ENCODE results near the gene NAXE.

The NAXE gene

DNA sequence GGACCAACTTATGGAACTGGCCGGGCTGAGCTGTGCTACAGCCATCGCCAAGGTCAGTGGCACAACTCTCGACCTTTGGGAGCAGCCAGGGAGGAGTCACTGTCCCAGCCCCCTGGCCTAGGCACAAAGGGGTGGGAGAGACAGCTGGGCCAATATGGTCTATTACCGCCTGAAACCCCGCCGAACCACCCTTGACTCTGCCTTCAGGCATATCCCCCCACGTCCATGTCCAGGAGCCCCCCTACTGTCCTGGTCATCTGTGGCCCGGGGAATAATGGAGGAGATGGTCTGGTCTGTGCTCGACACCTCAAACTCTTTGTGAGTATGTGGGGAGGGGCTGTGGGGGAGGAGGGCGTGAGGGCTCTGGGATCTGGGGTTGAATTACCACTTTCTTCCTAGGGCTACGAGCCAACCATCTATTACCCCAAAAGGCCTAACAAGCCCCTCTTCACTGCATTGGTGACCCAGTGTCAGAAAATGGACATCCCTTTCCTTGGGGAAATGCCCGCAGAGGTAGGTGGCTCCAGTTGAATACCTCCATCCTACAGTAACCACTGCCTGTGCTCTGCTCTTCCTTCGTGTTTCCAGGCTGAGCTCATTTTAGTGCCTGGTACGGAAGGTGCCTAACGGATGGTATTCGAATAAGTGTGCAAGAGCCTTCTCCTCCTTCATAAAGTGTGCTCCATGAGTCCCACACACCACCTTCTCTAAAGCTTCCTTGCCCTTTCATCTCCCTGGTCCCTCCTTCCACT, 758 bp downstream of the NAXE start:
- 60 to 62% methylated on average over 16 of the region's 16 CpGs for WGBS, 2 experiments
- Histone ChIP-seq H3K27ac (ENCODE audit: insufficient read depth, low read depth, low read length, poor library complexity, severe bottlenecking) (no peak overlapping the region), H3K9me3 (ENCODE audit: control insufficient read depth, low read length) (no peaks in the 10 kb centered on the region), H3K36me3 (ENCODE audit: control insufficient read depth, insufficient read depth, low read length) (peaks cover 36% of the 10 kb centered on the region), H3K27me3 (ENCODE audit: control insufficient read depth, insufficient read depth, low read length, poor library complexity, severe bottlenecking) (no peaks in the 10 kb centered on the region), H3K4me3 (ENCODE audit: insufficient read depth, low read depth, low read length) (peak overlapping the region; percentile 90), H3K4me1 (ENCODE audit: control insufficient read depth, insufficient read depth, low read length) (peaks cover 4% of the 10 kb centered on the region)

GRCh38 chr1:156592910-156593660, 1.5 kb downstream of the NAXE start:
- WGBS, 2 experiments = 93 to 94% methylated on average over 8 of the region's 8 CpGs
- Histone ChIP-seq H3K27ac (ENCODE audit: insufficient read depth, low read depth, low read length, poor library complexity, severe bottlenecking) (no peak overlapping the region), H3K36me3 (ENCODE audit: control insufficient read depth, insufficient read depth, low read length) (peaks cover 42% of the 10 kb centered on the region), H3K9me3 (ENCODE audit: control insufficient read depth, low read length) (no peaks in the 10 kb centered on the region), H3K4me3 (ENCODE audit: insufficient read depth, low read depth, low read length) (no peak overlapping the region), H3K4me1 (ENCODE audit: control insufficient read depth, insufficient read depth, low read length) (peaks cover 4% of the 10 kb centered on the region), H3K27me3 (ENCODE audit: control insufficient read depth, insufficient read depth, low read length, poor library complexity, severe bottlenecking) (no peaks in the 10 kb centered on the region)

- H3K9me3 ChIP-seq (ENCODE audit: control insufficient read depth, low read length) = no peaks in the 10 kb centered on the region
- H3K27me3 ChIP-seq (ENCODE audit: control insufficient read depth, insufficient read depth, low read length, poor library complexity, severe bottlenecking) = no peaks in the 10 kb centered on the region
- no peak overlapping the region for H3K4me3 ChIP-seq (ENCODE audit: insufficient read depth, low read depth, low read length)
- no peak overlapping the region for H3K27ac ChIP-seq (ENCODE audit: insufficient read depth, low read depth, low read length, poor library complexity, severe bottlenecking)
- WGBS, 2 experiments = 94% methylated on average over 8 of the region's 8 CpGs
- peaks cover 4% of the 10 kb centered on the region for H3K4me1 ChIP-seq (ENCODE audit: control insufficient read depth, insufficient read depth, low read length)
- H3K36me3 ChIP-seq (ENCODE audit: control insufficient read depth, insufficient read depth, low read length) = peaks cover 42% of the 10 kb centered on the region
Observed at GRCh38 chr1:156593661-156593989, 2.0 kb downstream of the NAXE start.

DNA sequence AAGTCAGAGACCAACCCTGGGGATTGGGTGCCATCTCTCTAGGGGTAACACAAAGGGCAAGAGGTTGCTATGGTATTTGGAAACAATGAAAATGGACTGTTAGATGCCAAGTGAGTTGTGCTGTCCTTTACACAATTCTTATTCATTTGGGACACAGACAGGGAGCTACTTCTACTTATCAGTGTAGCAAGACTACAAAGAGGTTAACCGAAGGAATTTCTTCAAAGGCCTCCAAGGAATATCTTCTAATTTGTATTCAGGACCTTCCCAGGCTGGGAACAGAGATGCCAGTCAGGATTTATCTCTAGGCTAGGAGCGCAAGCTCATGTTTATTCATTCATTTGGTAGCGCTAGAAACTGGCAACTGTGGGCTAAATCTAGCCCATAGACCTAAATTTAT, 2.6 kb downstream of the NAXE start:
- H3K4me1 ChIP-seq (ENCODE audit: control insufficient read depth, insufficient read depth, low read length) = peaks cover 4% of the 10 kb centered on the region
- peaks cover 42% of the 10 kb centered on the region for H3K36me3 ChIP-seq (ENCODE audit: control insufficient read depth, insufficient read depth, low read length)
- H3K27me3 ChIP-seq (ENCODE audit: control insufficient read depth, insufficient read depth, low read length, poor library complexity, severe bottlenecking) = no peaks in the 10 kb centered on the region
- H3K27ac ChIP-seq (ENCODE audit: insufficient read depth, low read depth, low read length, poor library complexity, severe bottlenecking) = no peak overlapping the region
- H3K9me3 ChIP-seq (ENCODE audit: control insufficient read depth, low read length) = no peaks in the 10 kb centered on the region
- H3K4me3 ChIP-seq (ENCODE audit: insufficient read depth, low read depth, low read length) = no peak overlapping the region
- 90 to 92% methylated on average over 3 of the region's 3 CpGs for WGBS, 2 experiments

DNA sequence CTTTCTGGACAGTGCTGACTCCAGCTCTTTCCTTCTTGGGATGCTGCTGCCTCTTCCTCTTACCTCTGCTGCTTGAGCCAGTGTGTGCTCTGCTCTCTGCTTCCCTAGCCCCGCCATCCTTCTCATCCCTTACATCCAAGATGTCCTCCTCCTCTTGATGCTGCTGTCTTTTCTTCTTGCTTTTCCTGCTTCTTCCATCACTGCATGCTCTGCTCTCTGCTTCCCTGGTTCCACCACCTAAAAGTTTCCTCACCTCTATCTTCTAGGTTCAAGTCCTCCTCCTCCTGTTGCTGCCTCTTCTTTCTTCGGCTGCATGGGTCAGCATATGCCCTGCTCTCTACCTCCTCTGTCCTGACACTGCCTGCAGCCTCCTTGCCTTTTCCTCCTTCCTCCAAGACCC, 3.4 kb downstream of the NAXE start:
- H3K9me3 ChIP-seq (ENCODE audit: control insufficient read depth, low read length) = no peaks in the 10 kb centered on the region
- peaks cover 42% of the 10 kb centered on the region for H3K36me3 ChIP-seq (ENCODE audit: control insufficient read depth, insufficient read depth, low read length)
- H3K27me3 ChIP-seq (ENCODE audit: control insufficient read depth, insufficient read depth, low read length, poor library complexity, severe bottlenecking) = no peaks in the 10 kb centered on the region
- no peak overlapping the region for H3K4me3 ChIP-seq (ENCODE audit: insufficient read depth, low read depth, low read length)
- H3K4me1 ChIP-seq (ENCODE audit: control insufficient read depth, insufficient read depth, low read length) = peaks cover 4% of the 10 kb centered on the region
- no peak overlapping the region for H3K27ac ChIP-seq (ENCODE audit: insufficient read depth, low read depth, low read length, poor library complexity, severe bottlenecking)
- WGBS, 2 experiments = 96 to 97% methylated on average over 2 of the region's 2 CpGs

DNA sequence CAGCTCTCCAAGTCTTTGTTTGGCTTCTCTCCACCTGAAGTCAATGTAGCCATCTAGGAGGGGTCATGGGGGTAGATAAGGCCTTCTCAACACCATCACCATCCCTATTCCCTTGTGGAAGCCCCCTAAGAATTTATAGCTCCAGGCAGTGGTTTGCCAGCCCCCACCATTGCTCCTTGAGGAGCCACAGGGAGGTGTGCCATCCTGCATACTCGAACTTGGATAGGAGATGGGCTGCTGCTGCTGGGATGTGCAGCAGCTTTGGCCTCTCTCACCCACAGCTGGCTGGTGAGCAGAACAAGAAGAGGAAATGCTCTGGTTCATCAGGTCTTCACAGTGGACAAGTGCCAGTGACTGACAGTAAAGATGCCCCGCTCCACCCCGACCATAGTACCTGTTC, 4.8 kb downstream of the NAXE start:
- Histone ChIP-seq H3K4me1 (ENCODE audit: control insufficient read depth, insufficient read depth, low read length) (peaks cover 8% of the 10 kb centered on the region), H3K4me3 (ENCODE audit: insufficient read depth, low read depth, low read length) (no peak overlapping the region), H3K27ac (ENCODE audit: insufficient read depth, low read depth, low read length, poor library complexity, severe bottlenecking) (no peak overlapping the region), H3K36me3 (ENCODE audit: control insufficient read depth, insufficient read depth, low read length) (peaks cover 42% of the 10 kb centered on the region), H3K9me3 (ENCODE audit: control insufficient read depth, low read length) (no peaks in the 10 kb centered on the region), H3K27me3 (ENCODE audit: control insufficient read depth, insufficient read depth, low read length, poor library complexity, severe bottlenecking) (no peaks in the 10 kb centered on the region)
- WGBS, 2 experiments = 88 to 94% methylated on average over 1 to 3 of the region's 3 CpGs

- WGBS, 2 experiments = 94 to 95% methylated on average over 5 of the region's 5 CpGs
- Histone ChIP-seq H3K4me3 (ENCODE audit: insufficient read depth, low read depth, low read length) (no peak overlapping the region), H3K4me1 (ENCODE audit: control insufficient read depth, insufficient read depth, low read length) (peaks cover 4% of the 10 kb centered on the region), H3K9me3 (ENCODE audit: control insufficient read depth, low read length) (no peaks in the 10 kb centered on the region), H3K27me3 (ENCODE audit: control insufficient read depth, insufficient read depth, low read length, poor library complexity, severe bottlenecking) (no peaks in the 10 kb centered on the region), H3K36me3 (ENCODE audit: control insufficient read depth, insufficient read depth, low read length) (peaks cover 42% of the 10 kb centered on the region), H3K27ac (ENCODE audit: insufficient read depth, low read depth, low read length, poor library complexity, severe bottlenecking) (no peak overlapping the region)
Observed at GRCh38 chr1:156598125-156598524, 6.5 kb downstream of the NAXE start.

- Histone ChIP-seq H3K27ac (ENCODE audit: insufficient read depth, low read depth, low read length, poor library complexity, severe bottlenecking) (no peak overlapping the region), H3K27me3 (ENCODE audit: control insufficient read depth, insufficient read depth, low read length, poor library complexity, severe bottlenecking) (no peaks in the 10 kb centered on the region), H3K4me3 (ENCODE audit: insufficient read depth, low read depth, low read length) (no peak overlapping the region), H3K4me1 (ENCODE audit: control insufficient read depth, insufficient read depth, low read length) (peaks cover 4% of the 10 kb centered on the region), H3K36me3 (ENCODE audit: control insufficient read depth, insufficient read depth, low read length) (peaks cover 37% of the 10 kb centered on the region), H3K9me3 (ENCODE audit: control insufficient read depth, low read length) (no peaks in the 10 kb centered on the region)
- WGBS, 2 experiments = 90 to 95% methylated on average over 4 of the region's 4 CpGs
Observed at GRCh38 chr1:156598731-156599432, 7.3 kb downstream of the NAXE start.

GRCh38 chr1:156599811-156600210, 8.2 kb downstream of the NAXE start:
- Histone ChIP-seq H3K36me3 (ENCODE audit: control insufficient read depth, insufficient read depth, low read length) (peaks cover 29% of the 10 kb centered on the region), H3K4me1 (ENCODE audit: control insufficient read depth, insufficient read depth, low read length) (peaks cover 4% of the 10 kb centered on the region), H3K9me3 (ENCODE audit: control insufficient read depth, low read length) (no peaks in the 10 kb centered on the region), H3K27ac (ENCODE audit: insufficient read depth, low read depth, low read length, poor library complexity, severe bottlenecking) (no peak overlapping the region), H3K27me3 (ENCODE audit: control insufficient read depth, insufficient read depth, low read length, poor library complexity, severe bottlenecking) (no peaks in the 10 kb centered on the region), H3K4me3 (ENCODE audit: insufficient read depth, low read depth, low read length) (no peak overlapping the region)
- 86 to 95% methylated on average over 3 of the region's 3 CpGs for WGBS, 2 experiments

GRCh38 chr1:156600733-156601121, 9.2 kb downstream of the NAXE start:
- Histone ChIP-seq H3K9me3 (ENCODE audit: control insufficient read depth, low read length) (no peaks in the 10 kb centered on the region), H3K4me1 (ENCODE audit: control insufficient read depth, insufficient read depth, low read length) (peaks cover 4% of the 10 kb centered on the region), H3K4me3 (ENCODE audit: insufficient read depth, low read depth, low read length) (peak overlapping the region; percentile 95), H3K36me3 (ENCODE audit: control insufficient read depth, insufficient read depth, low read length) (peaks cover 21% of the 10 kb centered on the region), H3K27me3 (ENCODE audit: control insufficient read depth, insufficient read depth, low read length, poor library complexity, severe bottlenecking) (no peaks in the 10 kb centered on the region), H3K27ac (ENCODE audit: insufficient read depth, low read depth, low read length, poor library complexity, severe bottlenecking) (peak overlapping the region; percentile 68)
- 4 to 7% methylated on average over 13 of the region's 13 CpGs for WGBS, 2 experiments

Measured in ectodermal cell (in vitro differentiated cells).